HG03175 (cell line): Measurements from ENCODE around the gene MAPKAP1.

Experiments used
- ATAC-seq: cut with Tn5 transposase; IDR thresholded peaks from one replicate; pipeline ENCODE4 v1.9.1; 2021; ENCODE audit warnings: mild to moderate bottlenecking, moderate library complexity; ENCODE audit not compliant: unreplicated experiment

Gene MAPKAP1

GRCh38 chr9:125646217-125646616 lies 60.8 kb downstream of the MAPKAP1 start:
- ATAC-seq = no peak

DNA sequence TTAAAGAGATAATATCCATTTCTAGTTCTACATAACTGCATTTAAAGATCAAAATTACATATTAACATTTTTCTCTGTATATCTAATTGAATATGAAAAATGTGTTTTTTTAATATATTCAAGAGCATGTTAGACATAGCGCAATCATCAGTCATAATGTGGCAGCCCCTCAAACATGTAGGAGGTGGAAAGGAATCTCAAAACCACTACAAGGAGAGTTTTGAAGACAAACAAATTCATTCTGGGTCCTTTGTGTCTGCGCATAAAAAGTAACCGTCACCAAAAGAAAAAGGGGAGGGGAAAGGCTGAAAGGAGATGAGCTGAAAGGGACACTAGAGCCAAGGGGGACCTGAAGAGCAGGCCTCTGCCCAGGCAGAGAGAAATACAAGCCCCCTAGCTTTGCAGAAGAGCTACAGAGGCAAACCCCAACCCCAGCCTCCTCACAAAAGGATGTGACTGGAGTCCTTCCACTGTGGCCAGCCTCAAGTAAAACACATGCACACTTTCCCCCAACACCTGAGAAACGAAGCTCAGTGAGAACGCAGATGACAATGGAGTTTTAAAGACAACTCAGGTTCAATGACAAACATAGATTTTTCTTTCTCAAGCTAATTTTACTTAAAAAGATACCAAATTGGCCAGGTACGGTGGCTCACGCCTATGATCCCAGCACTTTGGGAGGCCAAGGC lies 62.0 kb downstream of the MAPKAP1 start:
- ATAC-seq = no peak

- ATAC-seq = no peak
Observed at GRCh38 chr9:125642311-125642710, 64.7 kb downstream of the MAPKAP1 start.

DNA sequence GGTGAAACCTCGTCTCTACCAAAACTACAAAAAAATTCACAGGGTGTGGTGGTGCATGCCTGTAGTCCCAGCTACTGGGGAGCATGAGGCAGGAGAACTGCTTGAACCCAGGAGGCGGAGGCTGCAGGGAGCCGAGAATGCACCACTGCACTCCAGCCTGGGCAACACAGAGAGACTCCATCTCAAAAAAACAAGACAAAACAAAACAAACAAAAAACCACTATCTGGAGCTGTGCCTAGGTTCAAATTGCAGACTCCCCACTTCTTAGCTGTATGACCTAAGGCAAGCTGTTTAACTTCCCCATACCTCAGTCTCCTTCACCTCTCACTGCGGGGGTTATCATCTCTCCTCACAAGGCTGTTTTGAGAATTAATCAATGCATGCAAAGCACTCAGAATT lies 68.0 kb downstream of the MAPKAP1 start:
- no peak for ATAC-seq

DNA sequence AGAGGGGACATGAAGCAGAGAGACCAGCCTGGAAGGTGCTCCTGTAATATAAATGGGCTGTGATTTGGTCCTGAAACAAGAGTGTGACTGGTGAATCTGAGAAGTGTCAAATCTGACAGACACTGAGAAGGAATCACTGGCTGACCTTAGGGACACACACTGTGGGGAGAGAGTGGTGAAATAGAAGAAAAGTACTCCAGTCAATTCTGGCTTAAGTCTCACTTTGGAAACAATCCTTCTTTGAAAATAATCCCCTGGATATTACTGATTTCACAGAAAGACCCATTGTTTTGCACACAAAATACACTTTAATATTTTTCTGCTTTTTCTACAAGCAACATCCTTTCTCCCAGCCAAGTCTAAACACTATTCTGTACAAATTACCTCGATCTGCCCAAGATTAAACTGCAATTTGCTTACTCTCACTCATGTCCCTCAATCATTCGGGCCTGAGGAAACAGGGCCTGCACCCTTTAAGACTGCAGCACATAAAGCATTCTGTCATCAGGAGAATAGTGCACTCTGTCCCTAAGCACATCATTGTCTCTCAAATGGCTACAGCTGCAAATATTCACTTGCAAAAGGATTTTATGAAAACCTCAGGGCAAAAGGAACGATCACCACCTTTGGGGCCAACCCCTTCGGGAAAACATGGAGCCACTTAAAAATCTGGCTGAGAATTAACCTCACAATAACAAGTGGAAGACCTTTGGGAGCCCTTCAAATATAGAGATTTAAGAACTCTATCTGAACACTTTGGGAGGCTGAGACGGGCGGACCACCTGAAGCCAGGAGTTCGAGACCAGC lies 68.6 kb downstream of the MAPKAP1 start:
- ATAC-seq = no peak

- no peak for ATAC-seq
Observed at GRCh38 chr9:125637241-125637640, 69.8 kb downstream of the MAPKAP1 start.

DNA sequence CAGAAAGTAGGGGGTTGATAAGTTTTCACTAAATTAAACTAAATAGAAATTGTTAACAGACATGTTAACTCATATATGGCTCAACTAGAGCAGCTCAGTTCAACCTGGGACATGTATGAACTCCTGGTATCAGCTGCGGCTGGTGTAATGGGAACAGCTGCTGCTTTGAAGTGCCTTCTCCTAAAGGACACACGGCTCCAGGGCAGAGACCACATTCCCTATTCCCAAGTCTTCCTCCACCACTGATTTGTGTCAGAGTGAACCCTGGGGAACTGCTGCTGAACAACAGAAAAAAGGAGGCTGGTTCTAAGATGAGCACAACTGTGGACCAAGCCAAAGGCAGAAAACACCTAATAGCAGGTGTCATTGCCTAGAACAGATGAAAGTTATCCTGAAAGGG lies 71.1 kb downstream of the MAPKAP1 start:
- ATAC-seq = no peak

DNA sequence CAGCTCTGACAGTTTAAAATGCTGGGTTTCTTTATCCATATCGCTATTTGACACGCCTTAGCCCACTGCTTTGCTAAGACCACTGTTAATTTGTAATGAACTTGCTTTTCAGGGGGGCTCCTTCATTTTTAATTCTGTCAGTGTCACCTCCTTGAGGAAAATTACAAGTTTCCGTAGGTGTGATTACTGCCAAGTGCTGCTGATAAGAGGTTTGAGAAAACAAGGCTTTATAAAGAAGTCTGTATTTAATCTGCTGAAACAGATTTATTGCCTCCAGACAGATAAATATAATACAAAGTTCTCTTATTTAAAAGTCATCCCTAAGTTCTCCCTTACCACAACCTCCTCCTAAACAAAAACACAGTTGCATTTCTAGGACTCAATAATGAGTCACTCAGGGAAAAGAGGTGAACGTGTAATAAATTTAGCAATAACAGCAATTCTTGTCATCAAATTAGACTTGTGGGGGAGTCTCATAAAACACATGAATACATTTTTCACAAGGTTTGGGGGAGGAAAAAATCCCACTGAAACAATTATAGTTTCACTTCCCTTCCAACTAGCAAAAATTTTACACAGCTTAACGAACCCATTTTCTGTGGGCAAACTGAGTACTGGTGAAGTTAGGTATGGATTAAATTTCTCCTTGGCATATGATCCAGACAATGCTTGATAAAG lies 72.8 kb downstream of the MAPKAP1 start:
- no peak for ATAC-seq

DNA sequence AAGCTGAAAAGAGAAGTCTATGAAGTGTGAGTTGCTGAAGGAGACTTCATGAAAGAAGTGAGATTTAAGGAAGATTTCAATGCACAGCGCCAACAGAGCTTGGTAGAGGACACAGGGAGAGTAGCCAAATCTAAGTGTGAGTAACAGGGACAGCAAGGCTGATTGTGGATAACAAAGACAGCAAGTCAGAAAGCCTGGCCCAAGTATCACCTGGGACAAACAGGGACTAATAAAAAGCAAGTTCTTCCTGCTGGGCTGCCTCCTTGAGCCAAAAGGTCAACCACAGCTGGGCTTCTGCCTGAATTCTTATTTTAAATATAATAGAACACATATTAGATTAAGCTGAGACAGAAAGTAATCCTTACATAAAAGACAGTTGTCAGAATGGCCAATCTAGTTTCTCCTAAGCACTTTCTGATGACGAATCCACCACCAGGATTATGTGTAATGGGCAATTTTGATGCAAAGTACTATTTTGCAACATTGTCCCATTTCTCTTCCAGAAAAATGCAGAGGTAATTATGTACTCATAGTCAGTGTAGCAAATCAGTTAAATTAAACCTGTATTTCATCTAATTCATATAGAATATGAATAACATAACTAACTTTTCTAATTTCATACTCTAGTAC lies 73.8 kb downstream of the MAPKAP1 start:
- no peak for ATAC-seq

- peak; percentile 58 for ATAC-seq
Observed at GRCh38 chr9:125632321-125633115, 74.5 kb downstream of the MAPKAP1 start.

- ATAC-seq = no peak
Observed at GRCh38 chr9:125631391-125632085, 75.5 kb downstream of the MAPKAP1 start.

GRCh38 chr9:125630436-125630835 lies 76.6 kb downstream of the MAPKAP1 start:
- ATAC-seq = no peak

DNA sequence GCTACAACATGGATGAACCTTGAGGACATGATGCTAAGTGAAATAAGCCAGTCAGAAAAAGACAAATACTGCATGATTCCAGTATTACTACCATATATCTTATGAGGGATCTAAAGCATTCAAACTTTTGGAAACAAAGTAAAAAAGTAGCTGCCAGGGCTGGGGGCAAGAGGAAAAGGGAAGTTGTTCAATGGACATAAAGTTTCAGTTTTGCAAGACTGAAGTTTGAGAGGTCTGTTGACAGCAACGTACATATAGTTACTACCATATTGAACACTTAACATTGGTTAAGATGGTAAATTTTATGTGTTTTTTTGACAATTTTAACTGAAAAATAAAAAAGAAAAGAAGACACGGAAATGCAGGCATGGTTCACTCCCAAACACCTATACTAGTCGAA lies 77.6 kb downstream of the MAPKAP1 start:
- ATAC-seq = no peak

GRCh38 chr9:125626187-125626586 lies 80.8 kb downstream of the MAPKAP1 start:
- no peak for ATAC-seq

GRCh38 chr9:125621170-125621569 lies 85.8 kb downstream of the MAPKAP1 start:
- ATAC-seq = no peak

DNA sequence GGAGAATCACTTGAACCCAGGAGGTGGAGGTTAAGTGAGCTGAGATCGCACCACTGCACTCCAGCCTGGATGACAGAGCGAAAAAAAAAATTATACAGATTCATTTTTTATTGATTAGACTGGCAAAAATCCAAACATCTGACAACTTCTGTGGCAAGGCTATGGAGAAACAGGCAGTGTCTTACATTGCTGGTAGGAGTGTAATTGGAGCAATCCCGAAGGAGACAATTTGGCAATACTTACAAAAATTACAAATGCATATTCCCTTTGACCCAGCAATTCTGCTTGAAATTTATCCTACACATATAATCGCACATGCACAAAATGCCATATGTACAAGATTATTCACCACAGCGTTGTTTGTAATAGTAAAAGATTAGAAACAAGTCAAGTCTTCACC lies 86.8 kb downstream of the MAPKAP1 start:
- no peak for ATAC-seq

GRCh38 chr9:125617087-125617486 lies 89.9 kb downstream of the MAPKAP1 start:
- no peak for ATAC-seq

DNA sequence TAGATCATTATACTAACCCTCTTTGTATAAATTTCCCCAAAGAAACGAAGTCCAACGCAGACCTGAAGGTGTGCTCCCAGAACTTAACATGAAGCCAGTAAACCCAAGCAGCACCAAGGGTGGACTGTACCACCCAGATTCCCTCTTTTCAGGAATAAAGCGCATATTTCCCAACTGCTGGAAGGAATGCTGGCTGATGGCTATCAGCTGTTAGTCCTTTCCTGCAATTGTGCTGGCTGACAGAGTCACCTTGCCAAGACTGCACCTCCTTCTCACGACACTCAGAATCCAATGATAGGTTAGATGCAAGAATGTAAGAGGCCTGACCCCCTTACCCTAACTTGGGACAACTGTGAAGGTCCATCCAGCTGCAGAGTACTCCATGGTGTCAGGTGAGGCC lies 93.9 kb downstream of the MAPKAP1 start:
- ATAC-seq = no peak

- ATAC-seq = no peak
Observed at GRCh38 chr9:125612616-125613015, 94.4 kb downstream of the MAPKAP1 start.
